A549 (cell line): ENCODE measurements around the gene STX18. TPM values are rescaled to one million over a fixed set of nuclear protein-coding genes. Genes with fewer than 3 reads are reported as not detected.

Experiments
- ATAC-seq, 2 experiments: fragments of 200-7000 bp in 1 of 2; fragments of >200 bp in 1 of 2; cut with Nextera tagmentation in 1 of 2; cut with Tn5 transposase in 1 of 2; 3 replicates each; pipeline versions ENCODE4 v1.8.0 to v1.9.1; 2018 to 2020; ENCODE audit warnings: mild to moderate bottlenecking in 1 of 2, moderate library complexity in 1 of 2
- CTCF ChIA-PET: fragments of 300-600 bp; sonication (Branson Sonifier 250); formaldehyde crosslinking; extraction: SDS; loops from one replicate; lab custom pipeline; 2021; ENCODE audit warnings: antibody characterized with exemption, inconsistent platforms; lab: Yijun Ruan, JAX
- POLR2A ChIA-PET: fragments of 350-600 bp; formaldehyde crosslinking; extraction: SDS; loops from one replicate; lab custom pipeline; 2021; ENCODE audit warnings: antibody characterized with exemption, inconsistent platforms; lab: Yijun Ruan, JAX
- DNase-seq, 2 experiments: peaks; one replicate each; pipeline versions ENCODE4 v3.0.0 to v3.0.0-alpha.2; 2011 to 2016; ENCODE audit warnings: low read depth in 1 of 2, low spot score in 1 of 2
- FAIRE-seq: peaks from 2 replicates; lab custom pipeline; 2011; peaks lifted over from hg19 to GRCh38; lab: Jason Lieb, UNC
- H3K27ac ChIP-seq, 2 experiments: fragments of >200 bp; sonication (Bioruptor Twin); formaldehyde crosslinking; 3 replicates each; pipeline ENCODE4 v1.5.1; 2016 to 2017
- H3K4me1 ChIP-seq: fragments of >200 bp; sonication (Bioruptor Twin); formaldehyde crosslinking; 3 replicates; pipeline ENCODE4 v1.6.1; 2016
- H3K4me2 ChIP-seq: fragments of >200 bp; sonication (Bioruptor Twin); formaldehyde crosslinking; 3 replicates; pipeline ENCODE4 v1.6.1; 2016
- H3K4me3 ChIP-seq: fragments of >200 bp; sonication (Bioruptor Twin); formaldehyde crosslinking; 3 replicates; pipeline ENCODE4 v1.5.1; 2016
- H3K9me3 ChIP-seq: fragments of >200 bp; sonication (Bioruptor Twin); formaldehyde crosslinking; 3 replicates; pipeline ENCODE4 v1.6.1; 2016
- BHLHE40 ChIP-seq: IDR thresholded peaks from 2 replicates; pipeline ENCODE4 v1.6.1; 2012; ENCODE audit warnings: low read depth, low read length, inconsistent platforms
- CBX2 ChIP-seq: fragments of 200-600 bp; sonication (generic); IDR thresholded peaks from 2 replicates; pipeline ENCODE4 v1.6.1; 2016; ENCODE audit warnings: low read depth, mild to moderate bottlenecking, borderline replicate concordance
- CHD2 ChIP-seq: fragments of 150-350 bp; IDR thresholded peaks from 2 replicates; pipeline ENCODE4 v1.6.1; 2014; ENCODE audit warnings: low read length; ENCODE audit not compliant: partially characterized antibody
- CHD4 ChIP-seq: fragments of 200-600 bp; sonication (generic); IDR thresholded peaks from 2 replicates; pipeline ENCODE4 v1.6.1; 2016; ENCODE audit warnings: antibody characterized with exemption, mild to moderate bottlenecking, borderline replicate concordance
- CTCF ChIP-seq: fragments of >200 bp; sonication (Bioruptor Twin); formaldehyde crosslinking; IDR thresholded peaks from 3 replicates; pipeline ENCODE4 v1.5.1; 2016
- E2F6 ChIP-seq: IDR thresholded peaks from 2 replicates; pipeline ENCODE4 v1.6.1; 2012; ENCODE audit warnings: low read depth, borderline replicate concordance
- EHF ChIP-seq: fragments of 250-450 bp; sonication (Bioruptor Pico); IDR thresholded peaks from 2 replicates; pipeline ENCODE4 v1.5.0; 2020; ENCODE audit warnings: mild to moderate bottlenecking
- EHMT2 ChIP-seq: fragments of 200-600 bp; sonication (generic); IDR thresholded peaks from 2 replicates; pipeline ENCODE4 v1.6.1; 2016; ENCODE audit warnings: antibody characterized with exemption, low read depth, mild to moderate bottlenecking, moderate library complexity
- ELK1 ChIP-seq: fragments of 150-350 bp; IDR thresholded peaks from 2 replicates; pipeline ENCODE4 v1.6.1; 2014; ENCODE audit warnings: low read depth, mild to moderate bottlenecking, low read length
- FOXS1 ChIP-seq: fragments of 250-450 bp; sonication (Bioruptor Pico); IDR thresholded peaks from 2 replicates; pipeline ENCODE4 v1.5.0; 2020; ENCODE audit warnings: mild to moderate bottlenecking, moderate library complexity
- GATA3 ChIP-seq: IDR thresholded peaks from 2 replicates; pipeline ENCODE4 v1.6.1; 2012; ENCODE audit warnings: borderline replicate concordance
- HDAC2 ChIP-seq: fragments of 200-600 bp; sonication (generic); IDR thresholded peaks from 2 replicates; pipeline ENCODE4 v1.6.1; 2016
- HOXB5 ChIP-seq: fragments of 250-450 bp; sonication (Bioruptor Pico); IDR thresholded peaks from 2 replicates; pipeline ENCODE4 v1.5.0; 2020; ENCODE audit warnings: mild to moderate bottlenecking, moderate library complexity
- JUN ChIP-seq, 2 experiments: fragments of >200 bp; sonication (Bioruptor Twin); formaldehyde crosslinking; IDR thresholded peaks; 2 replicates in 1 of 2; 3 replicates in 1 of 2; pipeline ENCODE4 v1.6.1; 2016 to 2017
- KDM1A ChIP-seq: fragments of 200-600 bp; sonication (generic); IDR thresholded peaks from 2 replicates; pipeline ENCODE4 v1.6.1; 2016; ENCODE audit warnings: low read depth, mild to moderate bottlenecking
- KDM5A ChIP-seq: fragments of 200-600 bp; sonication (generic); IDR thresholded peaks from 2 replicates; pipeline ENCODE4 v1.6.1; 2016; ENCODE audit warnings: antibody characterized with exemption, mild to moderate bottlenecking
- MAZ ChIP-seq: fragments of 150-350 bp; IDR thresholded peaks from 2 replicates; pipeline ENCODE4 v1.6.1; 2014; ENCODE audit warnings: antibody characterized with exemption, low read depth, low read length, borderline replicate concordance
- NPAS2 ChIP-seq: fragments of 250-450 bp; sonication (Bioruptor Pico); IDR thresholded peaks from 2 replicates; pipeline ENCODE4 v1.8.0; 2022; ENCODE audit warnings: mild to moderate bottlenecking, moderate library complexity, borderline replicate concordance
- PHF8 ChIP-seq: fragments of 200-600 bp; sonication (generic); IDR thresholded peaks from 2 replicates; pipeline ENCODE4 v1.6.1; 2016; ENCODE audit warnings: low read depth, mild to moderate bottlenecking, antibody characterized with exemption, moderate library complexity, borderline replicate concordance
- RARB ChIP-seq: fragments of 250-450 bp; sonication (Bioruptor Pico); IDR thresholded peaks from 2 replicates; pipeline ENCODE4 v1.8.0; 2021; ENCODE audit warnings: mild to moderate bottlenecking, moderate library complexity
- RCOR1 ChIP-seq: fragments of 150-350 bp; IDR thresholded peaks from 2 replicates; pipeline ENCODE4 v1.6.1; 2014; ENCODE audit warnings: antibody characterized with exemption, low read length, low read depth
- SREBF2 ChIP-seq: fragments of 450-650 bp; IDR thresholded peaks from 2 replicates; pipeline ENCODE4 v1.6.1; 2014; ENCODE audit warnings: mild to moderate bottlenecking, moderate library complexity
- TFCP2L1 ChIP-seq: fragments of 250-450 bp; sonication (Bioruptor Pico); IDR thresholded peaks from 2 replicates; pipeline ENCODE4 v1.5.0; 2021; ENCODE audit warnings: mild to moderate bottlenecking
- ZNF302 ChIP-seq: fragments of 250-450 bp; sonication (Bioruptor Pico); IDR thresholded peaks from 2 replicates; pipeline ENCODE4 v1.9.0; 2021; ENCODE audit warnings: inconsistent platforms, mild to moderate bottlenecking, moderate library complexity
- WGBS: methylation state at CpG from one replicate; pipeline ENCODE4 v1.1.6; 2017; ENCODE audit errors: missing lambda C conversion rate; 5-methylcytosine and 5-hydroxymethylcytosine counted together
- polyA plus RNA-seq, 4 experiments: library from polyadenylated mRNA; depleted of rRNA in 3 of 4; stranded (reverse); fragments of >200 nt; fragmentation: RNase III in 1 of 4; extraction: RNeasy Plus Mini Kit Qiagen cat#74134 plus additional on column Dnase treatment in 1 of 4; gene quantifications; 2 replicates in 3 of 4; 3 replicates in 1 of 4; pipeline ENCODE4 v1.2.3, GENCODE V29; 2011 to 2017

The STX18 gene
- polyA plus RNA-seq, 2 of the 4 experiments (the other 2 are of a cell fraction) = 13.4 to 19.6 TPM

- ChIA-PET CTCF (interaction anchor here (0.7 to 0.9 kb wide), 2 partner anchors 166 to 319 kb away, joined by 3 read pairs; no protein-coding TSS in a partner anchor), POLR2A (no interaction called here)
- H3K27ac ChIP-seq = no peak overlapping the region
- TF ChIP-seq EHMT2 (no peak), RCOR1 (no peak), CHD2 (no peak), SREBF2 (no peak), NPAS2 (CRISPR knock-in tag) (no peak), GATA3 (no peak), HOXB5 (CRISPR knock-in tag) (no peak), BHLHE40 (no peak), CHD4 (no peak), KDM5A (no peak), CBX2 (no peak), CTCF (no peak), ELK1 (no peak)
- H3K4me3 ChIP-seq = no peak overlapping the region
- ATAC-seq (no peak), FAIRE-seq (no peak), DNase-seq (no peak)
- no peak overlapping the region for H3K4me2 ChIP-seq
- 77% methylated on average over 7 of the region's 7 CpGs for WGBS
- no peaks in the 10 kb centered on the region for H3K9me3 ChIP-seq
- no peaks in the 10 kb centered on the region for H3K4me1 ChIP-seq
These were observed 116.2 kb downstream of the STX18 start for GRCh38 chr4:4425696-4426095.

- H3K27ac ChIP-seq = no peak overlapping the region
- no peak for FAIRE-seq
- H3K4me3 ChIP-seq = no peak overlapping the region
- ATAC-seq = no peak
- POLR2A ChIA-PET = no interaction called here
- H3K4me2 ChIP-seq = no peak overlapping the region
- TF ChIP-seq KDM5A (no peak), TFCP2L1 (CRISPR knock-in tag) (no peak), JUN (IDR thresholded peaks at IDR 0.05) (no peak), E2F6 (no peak), HDAC2 (no peak), KDM1A (no peak), RARB (no peak), GATA3 (no peak), MAZ (no peak), PHF8 (no peak), EHF (CRISPR knock-in tag) (no peak), FOXS1 (CRISPR knock-in tag) (no peak), ZNF302 (CRISPR knock-in tag) (no peak), ELK1 (no peak)
- TF ChIP-seq, all 56 proteins: peak for 0
- H3K9me3 ChIP-seq = no peaks in the 10 kb centered on the region
- WGBS = 89% methylated on average over 13 of the region's 13 CpGs
- DNase-seq = no peak
- H3K4me1 ChIP-seq = no peaks in the 10 kb centered on the region
- CTCF ChIA-PET = interaction anchor here (0.7 to 0.9 kb wide), 2 partner anchors 165 to 318 kb away, joined by 3 read pairs; no protein-coding TSS in a partner anchor
These were observed 116.6 kb downstream of the STX18 start for GRCh38 chr4:4425119-4425690.
